Stomach (tissue), 9 donors: ENCODE measurements around the gene CRY2. TPM values are rescaled to one million over a fixed set of nuclear protein-coding genes. Genes with fewer than 3 reads are reported as not detected.

Experiments
- DNase-seq, 2 donors: peaks; one replicate each; pipeline versions ENCODE4 v3.0.0 to v3.0.0-alpha.2; 2013 to 2019
- H3K27ac ChIP-seq, 5 donors: fragments of 200-600 bp in 4 of 5; sonication (generic) in 4 of 5; one replicate each; pipeline ENCODE4 v1.5.1; 2013 to 2019; ENCODE audit warnings: mild to moderate bottlenecking in 1 of 5, moderate library complexity in 1 of 5
- H3K27me3 ChIP-seq, 3 donors: fragments of 200-600 bp; sonication (generic); one replicate each; pipeline ENCODE4 v1.5.1; 2017 to 2019; ENCODE audit warnings: mixed run types in 1 of 3
- H3K36me3 ChIP-seq, 4 donors: fragments of 200-600 bp; sonication (generic); 1 replicate in 3 of 4; 2 replicates in 1 of 4; pipeline ENCODE4 v1.5.1; 2016 to 2019
- H3K4me1 ChIP-seq, 4 donors: fragments of 200-600 bp; sonication (generic); one replicate each; pipeline ENCODE4 v1.5.1; 2016 to 2019
- H3K4me3 ChIP-seq, 4 donors: fragments of 200-600 bp; sonication (generic) in 3 of 4; one replicate each; pipeline ENCODE4 v1.5.1; 2016 to 2019; ENCODE audit warnings: mild to moderate bottlenecking in 1 of 4
- H3K9me3 ChIP-seq, 4 donors: fragments of 200-600 bp; sonication (generic); one replicate each; pipeline ENCODE4 v1.5.1; 2016 to 2019
- CTCF ChIP-seq, 7 experiments: fragments of 450-650 bp in 4 of 7; fragments of 200-600 bp in 3 of 7; sonication (generic) in 3 of 7; IDR thresholded peaks; one replicate each; pipeline ENCODE4 v1.5.1; 2016 to 2019; ENCODE audit warnings: antibody characterized with exemption in 7 of 7, control low read depth in 2 of 7, mild to moderate bottlenecking in 1 of 7
- EP300 ChIP-seq: sonication (generic); formaldehyde crosslinking; IDR thresholded peaks from one replicate; pipeline ENCODE4 v1.6.1; 2017; ENCODE audit warnings: antibody characterized with exemption
- POLR2A ChIP-seq, 4 donors: fragments of 450-650 bp; IDR thresholded peaks; one replicate each; pipeline ENCODE4 v1.6.1; 2016; ENCODE audit warnings: antibody characterized with exemption in 4 of 4, control low read depth in 2 of 4, mild to moderate bottlenecking in 1 of 4, moderate library complexity in 1 of 4
- POLR2AphosphoS5 ChIP-seq, 3 donors: sonication (generic); formaldehyde crosslinking; IDR thresholded peaks; one replicate each; pipeline ENCODE4 v1.6.1; 2016; ENCODE audit warnings: antibody characterized with exemption in 3 of 3
- WGBS, 5 donors: extraction: QIAGEN DNeasy Blood & Tissue Kit in 3 of 5; methylation state at CpG; one replicate each; pipeline versions ENCODE4 v1.1.5 to v1.1.7; 2013 to 2018; 5-methylcytosine and 5-hydroxymethylcytosine counted together
- intact Hi-C: fragments of 100-400 bp; cut with DNase I; formaldehyde crosslinking; loops from one replicate; pipeline ENCODE4 v1.15.1; 2023; ENCODE audit warnings: low total_unique reads
- polyA plus RNA-seq, 3 donors: library from polyadenylated mRNA; stranded (reverse); fragments of 200-250 nt; gene quantifications; one replicate each; pipeline ENCODE4 v1.2.3, GENCODE V29; 2013
- total RNA-seq, 5 donors: library from RNA; depleted of rRNA; stranded (reverse); fragments of >200 nt; gene quantifications; one replicate each; pipeline versions ENCODE4 v1.1.0 to v1.2.3, GENCODE V29; 2014 to 2016
- donor health status: healthy with polysubstance abuse.
- donor health status: Bipolar disorder and iron deficiency.
- donor health status: healthy.

CRY2 gene
- total and polyA plus RNA-seq, 8 donors = 8.2 to 45.9 (median 27.2) TPM

DNA sequence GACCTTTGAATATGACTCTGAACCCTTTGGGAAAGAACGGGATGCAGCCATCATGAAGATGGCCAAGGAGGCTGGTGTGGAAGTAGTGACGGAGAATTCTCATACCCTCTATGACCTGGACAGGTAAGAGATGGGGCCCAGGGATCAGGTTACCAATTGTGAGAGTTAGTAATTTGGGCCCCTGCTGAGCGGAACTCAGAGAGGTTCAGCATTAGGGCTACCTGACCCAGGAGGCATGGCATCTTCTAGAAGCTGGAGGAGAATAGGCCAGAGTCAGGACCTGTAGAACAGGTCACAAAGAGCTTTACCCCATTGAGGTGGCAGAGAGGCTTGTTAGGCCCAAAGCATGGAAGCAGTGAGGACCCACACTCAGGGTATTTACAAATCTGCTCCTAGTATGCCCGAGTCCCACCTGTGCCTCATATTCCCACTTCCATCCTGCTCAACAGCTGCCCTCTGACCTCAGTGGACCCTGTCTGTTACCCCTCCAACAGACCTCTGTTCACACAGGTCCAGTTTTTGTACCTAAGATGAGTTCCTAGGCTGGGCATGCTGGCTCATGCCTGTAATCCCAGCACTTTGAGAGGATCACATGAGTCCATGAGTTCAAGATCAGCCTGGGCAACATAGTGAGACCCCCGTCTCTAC lies 11.6 kb downstream of the CRY2 start:
- Histone ChIP-seq H3K27me3 (no peaks in the 10 kb centered on the region), H3K4me3 (no peak overlapping the region), H3K9me3 (no peaks in the 10 kb centered on the region), H3K27ac (peak overlapping the region; percentile 73 to 95 (median 76)), H3K36me3 (peaks cover 45 to 80% (median 72%) of the 10 kb centered on the region in 4 donors), H3K4me1 (peaks cover 40 to 75% (median 58%) of the 10 kb centered on the region in 4 donors)
- DNase-seq = no peak
- WGBS, 5 donors = 60 to 78% (median 67%) methylated on average over 5 of the region's 5 CpGs
- intact Hi-C loops = no loop called here
- TF ChIP-seq POLR2A (IDR thresholded peaks at IDR 0.05) = no peak
- TF ChIP-seq POLR2AphosphoS5 (IDR thresholded peaks at IDR 0.05) = no peak
- no peak for TF ChIP-seq EP300
- TF ChIP-seq CTCF (IDR thresholded peaks at IDR 0.05) = no peak

DNA sequence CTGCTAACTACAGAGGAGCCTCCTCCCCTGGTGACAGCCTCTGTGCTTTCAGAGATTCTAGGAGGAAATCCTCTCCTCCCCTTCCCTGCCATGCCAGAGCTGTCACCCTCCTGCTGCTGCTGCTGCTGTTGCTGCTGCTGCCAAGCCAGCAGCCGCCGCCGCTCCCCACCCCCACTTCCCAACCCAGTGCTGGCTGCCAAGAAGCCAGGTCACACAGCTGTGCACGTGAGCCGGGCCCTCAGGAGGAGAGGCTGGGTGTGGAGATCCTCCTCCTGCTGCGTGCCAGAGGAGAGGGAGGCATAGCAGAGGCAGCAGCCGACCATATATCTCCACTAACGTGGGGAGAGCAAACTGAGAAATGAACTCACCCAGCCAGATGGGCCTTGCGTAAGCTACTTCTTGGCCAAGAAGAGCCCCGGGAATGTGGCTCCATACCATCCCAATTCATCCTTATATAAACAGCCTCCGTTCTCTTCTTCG lies 12.4 kb downstream of the CRY2 start:
- Histone ChIP-seq H3K4me3 (no peak overlapping the region), H3K9me3 (no peaks in the 10 kb centered on the region), H3K27me3 (no peaks in the 10 kb centered on the region), H3K36me3 (peaks cover 53 to 88% (median 80%) of the 10 kb centered on the region in 4 donors), H3K4me1 (peaks cover 39 to 67% (median 53%) of the 10 kb centered on the region in 4 donors), H3K27ac (peak overlapping the region; percentile 73 to 95 (median 76))
- intact Hi-C loops = no loop called here
- 21 to 39% (median 28%) methylated on average over 12 of the region's 12 CpGs for WGBS, 5 donors
- peak; percentile 95 for DNase-seq
- TF ChIP-seq POLR2AphosphoS5 (IDR thresholded peaks at IDR 0.05) (peak; percentile 87 to 99 (median 94)), EP300 (peak; percentile 70), POLR2A (IDR thresholded peaks at IDR 0.05) (no peak), CTCF (IDR thresholded peaks at IDR 0.05) (no peak)

DNA sequence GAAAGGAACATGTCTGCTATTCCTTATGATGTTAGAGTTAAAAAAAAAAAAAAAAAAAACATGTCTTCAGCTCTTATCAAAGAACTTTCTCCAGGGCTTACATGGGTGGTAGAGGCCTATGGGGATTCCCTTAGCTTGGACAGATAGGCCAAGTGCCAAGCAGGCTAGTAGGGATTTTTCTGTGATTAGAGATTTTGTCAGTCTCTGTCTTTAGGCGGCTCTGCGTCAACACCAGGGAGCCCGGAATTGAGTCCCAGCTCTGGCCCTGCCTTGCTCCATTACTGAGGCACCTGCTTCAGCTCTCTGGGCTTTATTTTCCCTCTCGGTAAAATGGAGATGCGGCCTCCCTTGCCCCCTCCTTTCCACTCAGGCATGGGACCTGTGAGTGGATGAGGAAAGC lies 13.1 kb downstream of the CRY2 start:
- Histone ChIP-seq H3K4me3 (no peak overlapping the region), H3K9me3 (no peaks in the 10 kb centered on the region), H3K27me3 (no peaks in the 10 kb centered on the region), H3K36me3 (peaks cover 55 to 90% (median 84%) of the 10 kb centered on the region in 4 donors), H3K4me1 (peaks cover 39 to 60% (median 50%) of the 10 kb centered on the region in 4 donors), H3K27ac (peak overlapping the region in 4 of 5 donors; percentile 73 to 95 (median 78))
- intact Hi-C loops = no loop called here
- WGBS, 5 donors = 77 to 92% (median 89%) methylated on average over 5 of the region's 5 CpGs
- no peak for DNase-seq
- TF ChIP-seq POLR2A (IDR thresholded peaks at IDR 0.05) = no peak
- no peak for TF ChIP-seq CTCF (IDR thresholded peaks at IDR 0.05)
- no peak for TF ChIP-seq EP300
- TF ChIP-seq POLR2AphosphoS5 (IDR thresholded peaks at IDR 0.05) = no peak

DNA sequence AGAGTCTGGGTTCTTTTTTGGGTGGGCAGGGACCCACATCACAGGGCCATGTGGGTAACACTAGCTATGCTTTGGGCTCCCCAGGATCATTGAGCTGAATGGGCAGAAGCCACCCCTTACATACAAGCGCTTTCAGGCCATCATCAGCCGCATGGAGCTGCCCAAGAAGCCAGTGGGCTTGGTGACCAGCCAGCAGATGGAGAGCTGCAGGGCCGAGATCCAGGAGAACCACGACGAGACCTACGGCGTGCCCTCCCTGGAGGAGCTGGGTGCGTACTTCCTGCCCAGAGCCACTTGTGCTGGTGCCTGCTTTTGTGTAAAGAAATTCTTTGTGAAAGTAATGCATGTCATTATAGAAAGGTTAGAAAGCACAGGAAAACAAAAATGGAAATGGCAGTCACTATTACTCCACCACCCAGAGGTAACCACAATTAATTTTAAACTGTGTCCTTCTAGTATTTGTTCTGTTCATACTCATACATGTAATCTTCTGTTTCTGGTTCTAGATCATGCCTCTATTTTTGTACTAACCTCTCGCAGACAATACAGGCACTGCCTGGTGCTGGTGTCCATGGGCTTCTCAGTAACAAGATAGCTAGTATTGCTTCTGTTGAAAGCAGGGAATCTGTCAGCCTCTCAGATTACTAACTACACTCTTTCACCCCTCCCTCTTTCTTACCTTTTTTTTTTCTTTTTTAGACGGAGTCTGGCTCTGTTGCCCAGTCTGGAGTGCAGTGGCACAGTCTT lies 13.7 kb downstream of the CRY2 start:
- Histone ChIP-seq H3K27ac (peak overlapping the region in 4 of 5 donors; percentile 73 to 95 (median 78)), H3K9me3 (no peaks in the 10 kb centered on the region), H3K4me1 (peaks cover 39 to 54% (median 46%) of the 10 kb centered on the region in 4 donors), H3K4me3 (no peak overlapping the region), H3K27me3 (no peaks in the 10 kb centered on the region), H3K36me3 (peaks cover 59 to 90% (median 84%) of the 10 kb centered on the region in 4 donors)
- TF ChIP-seq CTCF (IDR thresholded peaks at IDR 0.05) = no peak
- no peak for TF ChIP-seq EP300
- DNase-seq = no peak
- WGBS, 5 donors = 74 to 89% (median 82%) methylated on average over 10 of the region's 10 CpGs
- intact Hi-C loops = no loop called here
